Neural cell (in vitro differentiated cells): ENCODE results near the gene CLCNKB.

Experiments
- POLR2AphosphoS5 ChIP-seq: IDR thresholded peaks from 2 replicates; pipeline ENCODE4 v1.6.1; 2012
- RAD21 ChIP-seq: fragments of 450-650 bp; conservative IDR thresholded peaks from 2 replicates; pipeline ENCODE4 v1.6.1; 2014; ENCODE audit warnings: antibody characterized with exemption, mild to moderate bottlenecking, moderate library complexity

- TF ChIP-seq RAD21: no peak
- TF ChIP-seq POLR2AphosphoS5: no peak
Measured at GRCh38 chr1:16017076-16017460, 26.5 kb upstream of the CLCNKB start.
